Activated T-cell treated with anti-CD3 and anti-CD28 coated beads for 4 hours (primary cell): ENCODE measurements around the gene CELA2A.
"Not testable (repeated sequence)": the region's sequence is repeated elsewhere in the genome, so short reads cannot be mapped to it uniquely, and the experiment has no call there.

Experiments used
- DNase-seq: peaks from one replicate; pipeline ENCODE4 v3.0.0-alpha.2; 2020

The CELA2A gene

DNA sequence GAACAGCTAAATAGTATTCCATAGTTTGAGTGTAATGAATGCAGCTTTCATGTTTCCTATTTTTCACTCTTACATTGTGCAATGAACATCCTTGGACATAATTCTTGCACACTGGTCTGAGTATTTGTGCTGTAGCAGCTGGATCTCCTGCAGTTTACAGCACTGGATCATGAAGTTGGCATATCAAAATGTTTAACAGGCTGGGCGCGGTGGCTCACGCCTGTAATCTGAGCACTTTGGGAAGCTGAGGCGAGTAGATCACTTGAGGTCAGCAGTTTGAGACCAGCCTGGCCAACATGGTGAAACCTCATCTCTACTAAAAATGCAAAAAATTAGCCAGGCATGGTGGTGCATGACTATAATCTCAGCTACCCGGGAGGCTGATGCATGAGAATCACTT, 14.5 kb downstream of the CELA2A start:
- not testable (repeated sequence) for DNase-seq

DNA sequence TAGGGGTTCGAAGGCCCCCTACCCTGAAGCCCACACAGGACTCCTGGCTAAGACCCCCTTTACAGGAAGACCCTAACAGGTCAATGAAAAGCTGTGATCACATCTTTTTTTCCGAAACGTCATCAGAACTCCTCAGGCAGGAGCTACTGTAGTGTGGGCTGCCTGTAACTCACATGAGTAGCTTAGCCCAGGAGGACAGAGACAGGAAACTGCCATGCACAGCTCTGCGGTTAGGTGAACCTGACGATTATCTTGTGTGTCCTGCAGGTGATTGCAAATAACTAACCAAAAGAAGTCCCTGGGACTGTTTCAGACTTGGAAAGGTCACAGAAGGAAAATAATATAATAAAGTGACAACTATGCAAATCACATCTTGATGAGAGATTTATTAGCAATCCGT, 15.2 kb downstream of the CELA2A start:
- not testable (repeated sequence) for DNase-seq

DNA sequence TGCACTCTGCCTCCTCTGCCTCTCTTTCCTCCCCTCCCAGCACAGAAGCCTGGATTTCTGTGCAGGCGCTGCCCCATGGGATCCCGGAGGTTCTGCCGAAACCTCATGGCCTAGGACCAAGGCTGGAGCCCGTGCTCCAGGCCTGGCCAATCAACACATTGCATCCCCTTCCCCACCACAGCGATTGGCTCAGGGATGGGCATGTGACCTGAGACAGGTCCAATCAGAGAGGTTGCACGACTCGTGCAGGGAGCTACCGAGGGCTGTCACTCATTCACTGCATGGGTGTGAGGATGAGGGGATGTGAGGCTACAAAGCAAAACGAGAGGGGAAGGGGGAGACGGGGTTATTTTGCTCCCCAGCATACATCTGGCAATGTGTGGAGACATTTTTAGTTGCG, 16.1 kb downstream of the CELA2A start:
- DNase-seq, result no peak

DNA sequence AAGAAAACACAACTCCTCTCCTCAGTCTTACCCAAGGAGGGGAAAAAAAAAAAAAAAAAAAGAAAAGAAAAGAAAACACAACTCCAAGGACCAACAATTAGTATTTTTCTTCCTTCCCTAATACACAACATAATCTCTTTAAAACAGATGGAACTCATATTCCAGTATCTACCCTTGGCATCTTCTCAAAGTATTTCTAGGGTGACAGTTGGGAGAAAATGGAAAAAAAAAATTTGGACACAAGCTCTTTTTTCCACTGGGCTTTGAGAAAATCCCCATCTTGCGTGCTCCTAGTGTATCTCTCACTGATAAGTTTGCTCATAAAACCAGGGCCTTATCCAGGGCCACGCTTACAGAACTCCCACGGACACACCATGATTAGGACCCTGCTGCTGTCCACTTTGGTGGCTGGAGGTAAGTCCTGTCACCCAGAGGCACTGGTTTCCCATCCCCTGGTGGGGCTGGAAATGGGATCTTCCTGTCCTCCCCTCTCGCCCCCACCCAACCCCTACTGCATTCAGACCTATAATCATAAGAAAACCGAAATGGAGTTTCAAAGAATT, 19.3 kb downstream of the CELA2A start, which contains the start of gene CELA2B:
Gene CELA2B, plus strand, starts transcription at position 353 of the 563 bp plus-strand sequence. Its CDS starts 22 bp downstream, at position 375.
- no peak for DNase-seq

DNA sequence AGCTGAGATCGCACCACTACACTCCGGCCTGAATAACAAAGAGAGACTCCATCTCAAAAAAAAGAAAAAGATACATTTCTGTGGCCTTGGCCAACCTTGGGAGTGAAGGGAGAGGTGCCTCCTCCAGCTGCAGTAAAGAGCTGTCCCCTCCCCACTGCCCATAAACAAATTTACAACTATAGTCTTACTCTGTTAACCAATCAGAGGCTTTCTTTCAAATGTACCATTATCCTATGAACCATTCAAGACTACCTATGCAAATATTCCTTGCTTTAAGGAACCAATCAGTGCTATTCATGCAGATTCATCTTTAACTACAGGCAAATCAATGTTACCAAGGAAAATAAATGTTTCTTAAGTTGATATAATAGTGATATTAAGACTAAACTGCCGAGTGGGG, 20.4 kb downstream of the CELA2A start:
- DNase-seq, result no peak

DNA sequence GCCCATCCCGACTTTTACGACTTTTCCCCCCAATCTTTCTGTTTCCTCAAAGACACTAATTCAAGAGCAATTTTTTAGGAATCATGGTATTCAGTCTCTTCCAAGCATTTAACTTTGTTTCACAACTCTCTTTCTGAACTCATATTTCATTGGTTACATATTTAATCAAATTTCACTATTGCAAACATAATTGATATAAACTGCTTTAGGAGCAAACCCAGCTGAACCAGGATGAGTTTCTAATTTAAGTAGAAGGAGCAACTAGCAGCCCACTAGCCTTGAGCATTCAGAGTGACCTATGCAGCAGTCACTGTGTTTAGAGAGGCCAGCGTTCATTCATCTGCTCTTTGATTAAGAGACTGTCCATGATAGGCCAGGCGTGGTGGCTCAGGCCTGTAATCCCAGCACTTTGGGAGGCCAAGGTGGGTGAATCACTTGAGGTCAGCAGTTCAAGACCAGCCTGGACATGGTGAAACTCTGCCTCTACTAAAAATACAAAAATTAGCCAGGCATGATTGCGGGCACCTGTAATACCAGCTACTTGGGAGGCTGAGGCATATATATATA, 21.2 kb downstream of the CELA2A start:
- no peak for DNase-seq

DNA sequence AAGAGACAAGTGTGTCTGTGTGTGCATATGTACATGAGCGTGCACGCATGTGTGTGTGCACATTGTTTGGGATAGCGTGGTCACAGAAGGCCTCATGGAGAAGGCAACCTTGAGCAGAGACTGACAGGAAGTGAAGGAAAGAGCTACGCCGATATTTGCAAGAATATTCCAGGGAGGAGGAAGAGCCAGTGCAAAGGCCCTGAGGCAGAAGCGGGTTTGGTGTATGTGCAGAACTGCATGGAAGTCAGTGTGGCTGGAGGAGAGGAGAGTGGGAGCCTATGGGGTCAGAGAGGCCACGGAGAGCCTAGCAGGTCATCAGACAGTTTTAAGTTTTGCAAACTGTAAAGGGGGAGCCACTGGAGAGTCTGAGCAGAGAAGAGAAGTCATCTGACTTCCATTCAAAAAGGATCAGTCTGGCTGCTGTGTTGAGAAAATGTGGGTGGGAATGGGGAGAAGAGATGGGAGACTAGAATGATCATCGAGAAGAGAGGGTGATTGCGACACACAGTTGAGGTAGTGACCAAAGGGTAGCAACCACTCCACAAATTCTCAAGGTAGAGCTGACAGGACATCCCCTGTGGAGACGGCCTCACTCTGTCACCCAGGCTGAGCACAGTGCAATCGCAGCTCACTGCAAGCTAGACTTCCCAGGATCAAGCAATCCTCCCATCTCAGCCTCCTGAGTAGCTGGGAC, 23.3 kb downstream of the CELA2A start:
- DNase-seq, result no peak

DNA sequence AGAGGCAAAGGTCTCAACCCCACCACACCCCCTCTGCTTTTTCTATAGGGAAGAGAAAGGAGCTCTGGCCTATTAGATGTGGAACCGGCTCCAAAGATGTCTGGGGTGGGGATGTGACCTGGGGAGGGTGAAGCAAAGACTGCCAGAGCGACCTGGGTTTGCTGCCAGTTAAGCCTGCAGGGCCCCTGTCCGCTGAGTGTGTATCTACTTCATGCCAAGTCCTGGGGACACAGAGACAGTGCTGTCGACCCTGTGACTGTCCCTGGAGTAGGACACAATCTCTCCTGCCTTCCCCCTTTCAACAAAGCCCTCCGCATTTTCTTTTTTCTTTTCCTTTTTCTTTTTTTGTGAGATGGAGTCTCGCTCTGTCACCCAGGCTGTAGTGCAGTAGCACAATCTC, 25.9 kb downstream of the CELA2A start:
- DNase-seq, result not testable (repeated sequence)

DNA sequence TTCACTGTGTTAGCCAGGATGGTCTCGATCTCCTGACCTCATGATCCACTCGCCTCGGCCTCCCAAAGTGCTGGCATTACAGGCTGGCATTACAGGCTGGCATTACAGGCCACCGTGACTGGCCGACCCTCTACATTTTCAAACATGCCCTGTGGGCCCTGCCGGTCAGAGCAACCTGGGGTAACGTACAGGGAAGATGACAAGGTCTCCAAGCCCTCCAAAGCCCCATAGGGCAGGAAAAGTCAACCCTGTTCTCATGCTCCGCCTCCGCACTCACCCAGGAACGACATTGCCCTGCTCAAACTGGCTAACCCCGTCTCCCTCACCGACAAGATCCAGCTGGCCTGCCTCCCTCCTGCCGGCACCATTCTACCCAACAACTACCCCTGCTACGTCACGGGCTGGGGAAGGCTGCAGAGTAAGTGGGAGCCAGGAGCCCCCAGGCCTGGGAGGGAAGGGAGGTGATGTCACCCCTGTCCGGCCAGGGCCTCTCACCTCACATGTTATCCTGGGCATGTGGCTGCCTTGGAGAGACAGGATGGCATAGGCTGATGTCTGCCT, 26.5 kb downstream of the CELA2A start:
- not testable (repeated sequence) for DNase-seq

DNA sequence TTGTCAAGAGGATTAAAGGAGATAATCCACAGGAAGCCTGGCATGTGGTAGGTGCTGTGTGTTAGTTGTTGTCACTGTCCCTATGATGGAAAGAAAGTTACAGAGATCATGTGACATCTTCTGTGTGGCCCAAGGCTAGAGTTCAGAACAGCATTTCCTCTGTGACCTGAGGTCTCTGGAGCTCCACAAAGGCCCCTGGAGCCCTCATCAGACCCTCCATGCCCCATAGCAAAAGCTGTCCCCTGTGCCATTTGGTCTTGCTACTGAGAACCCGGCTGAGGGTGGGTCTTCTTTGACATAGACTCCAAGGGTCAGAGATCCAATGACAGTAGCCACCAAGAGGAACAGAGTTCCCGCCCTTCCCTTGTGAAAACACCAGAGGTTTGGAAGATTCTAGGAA, 27.4 kb downstream of the CELA2A start:
- DNase-seq, result no peak

DNA sequence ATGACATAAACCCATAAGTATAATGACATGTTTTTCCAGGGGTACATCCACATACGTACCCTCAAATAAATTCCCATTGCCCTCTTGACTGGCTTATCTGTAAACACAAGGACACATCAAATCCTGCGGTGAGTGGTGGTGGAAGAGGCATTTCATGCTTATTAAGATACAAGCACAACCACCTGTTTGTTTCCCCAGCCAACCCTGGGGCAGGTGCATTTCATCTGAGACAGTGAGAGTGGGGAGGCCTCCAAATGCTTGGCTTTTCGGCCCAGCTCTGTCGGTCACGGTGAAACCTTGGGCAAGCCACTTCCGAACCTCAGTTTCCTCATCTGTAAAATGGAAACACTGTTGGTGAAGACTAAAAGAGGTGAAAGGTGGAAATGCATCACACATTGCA, 27.9 kb downstream of the CELA2A start:
- not testable (repeated sequence) for DNase-seq

DNA sequence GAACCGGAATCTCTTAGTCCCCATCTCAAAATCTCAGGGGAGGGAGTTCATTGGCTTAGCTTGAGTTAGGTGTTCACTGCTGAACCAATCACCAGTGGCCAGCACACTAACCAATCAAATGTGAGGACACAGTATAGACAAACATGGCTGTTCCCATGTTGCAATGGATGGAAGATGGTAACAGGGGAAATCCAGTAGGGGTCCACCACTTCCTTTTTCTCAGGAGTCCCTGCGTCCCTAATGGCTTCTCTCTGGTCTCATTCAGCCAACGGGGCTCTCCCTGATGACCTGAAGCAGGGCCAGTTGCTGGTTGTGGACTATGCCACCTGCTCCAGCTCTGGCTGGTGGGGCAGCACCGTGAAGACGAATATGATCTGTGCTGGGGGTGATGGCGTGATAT, 29.1 kb downstream of the CELA2A start:
- no peak for DNase-seq

DNA sequence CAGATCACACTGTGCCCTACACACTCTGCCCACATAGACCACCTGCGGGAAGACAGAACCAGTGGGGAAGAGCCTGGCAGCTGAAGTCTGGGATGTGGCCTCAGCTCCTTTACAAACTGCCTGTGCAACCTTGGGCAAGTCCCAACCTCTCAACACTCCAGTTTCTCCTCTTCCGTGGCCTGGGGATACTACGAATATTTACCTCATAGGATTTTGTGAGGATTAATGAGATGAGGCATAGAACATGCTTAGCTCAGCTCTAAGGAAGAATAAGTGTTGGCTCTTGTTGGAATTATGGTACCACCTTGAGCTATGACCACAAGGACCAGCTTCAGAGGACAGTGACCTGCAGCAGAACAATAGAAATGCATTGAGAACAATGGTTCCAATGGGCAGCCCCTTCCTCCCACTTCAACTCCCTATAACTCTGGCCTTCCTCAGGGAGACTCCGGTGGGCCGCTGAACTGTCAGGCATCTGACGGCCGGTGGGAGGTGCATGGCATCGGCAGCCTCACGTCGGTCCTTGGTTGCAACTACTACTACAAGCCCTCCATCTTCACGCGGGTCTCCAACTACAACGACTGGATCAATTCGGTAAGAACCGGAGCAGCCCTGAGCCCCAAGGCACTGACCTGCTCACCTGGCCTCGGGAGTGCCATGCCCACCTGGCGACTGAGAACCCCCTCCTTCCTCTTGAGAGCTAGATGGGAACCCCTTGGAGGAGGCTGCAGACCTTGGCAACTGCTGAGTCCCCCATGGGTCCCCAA, 30.5 kb downstream of the CELA2A start:
- not testable (repeated sequence) for DNase-seq

DNA sequence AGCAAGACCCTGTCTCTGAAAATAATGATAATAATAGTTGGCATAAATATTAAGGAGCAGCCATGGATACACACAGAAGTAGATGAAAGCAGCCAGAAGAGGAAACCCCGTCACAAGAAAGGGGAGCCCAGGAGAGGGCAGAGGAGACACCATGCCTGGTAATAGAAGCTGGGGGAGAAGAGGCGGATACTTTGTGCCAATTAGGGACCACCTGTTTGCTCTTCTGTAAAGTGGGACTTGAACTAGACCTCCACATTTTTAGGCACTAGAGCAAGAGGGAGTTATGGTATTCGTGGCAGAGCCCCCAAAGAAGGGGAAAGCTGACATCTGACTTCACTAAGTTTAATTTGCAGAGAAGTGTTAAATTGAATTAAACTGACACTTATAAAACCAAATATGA, 31.8 kb downstream of the CELA2A start:
- no peak for DNase-seq

DNA sequence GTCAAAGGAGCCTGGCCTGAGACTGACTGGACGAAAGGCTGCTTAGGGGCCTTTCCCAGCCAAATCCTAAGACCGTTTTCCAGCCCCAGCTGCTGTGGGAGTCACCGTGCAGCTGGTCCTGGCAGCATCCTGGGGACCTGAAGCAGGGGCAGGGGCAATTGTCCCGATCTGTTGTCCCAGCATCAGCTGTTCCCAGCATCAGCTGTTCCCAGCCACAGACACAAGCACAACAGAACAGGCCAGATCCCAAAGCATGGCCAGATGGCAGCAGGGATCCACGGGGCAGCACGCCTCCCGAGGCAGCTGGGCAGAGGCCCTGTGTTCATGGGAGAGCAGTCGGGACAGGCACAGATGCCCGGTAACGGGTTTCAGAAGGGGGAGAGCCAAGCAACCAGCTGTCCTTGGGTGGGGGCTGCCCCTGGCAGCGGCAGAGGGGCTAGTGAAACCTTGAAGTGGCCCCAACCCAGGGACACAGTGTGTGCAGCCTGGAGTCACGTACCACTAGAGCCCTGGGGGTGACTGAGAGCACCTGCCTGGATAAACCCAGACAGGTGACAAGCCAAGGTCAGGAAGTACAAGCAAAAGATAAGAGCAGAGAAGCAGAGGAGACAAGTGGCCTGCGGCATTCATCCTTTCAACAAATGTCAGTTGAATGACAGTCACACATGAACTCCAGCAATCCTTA, 32.7 kb downstream of the CELA2A start:
- no peak for DNase-seq

DNA sequence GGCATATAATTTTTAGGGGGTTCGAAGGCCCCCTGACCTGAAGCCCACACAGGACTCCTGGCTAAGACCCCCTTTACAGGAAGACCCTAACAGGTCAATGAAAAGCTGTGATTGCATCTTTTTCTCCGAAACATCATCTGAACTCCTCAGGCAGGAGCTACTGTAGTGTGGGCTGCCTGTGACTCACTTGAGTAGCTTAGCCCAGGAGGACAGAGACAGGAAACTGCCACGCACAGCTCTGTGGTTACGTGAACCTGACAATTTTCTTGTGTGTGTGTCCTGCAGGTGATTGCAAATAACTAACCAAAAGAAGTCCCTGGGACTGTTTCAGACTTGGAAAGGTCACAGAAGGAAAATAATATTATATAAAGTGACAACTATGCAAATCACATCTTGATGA, 34.5 kb downstream of the CELA2A start:
- not testable (repeated sequence) for DNase-seq

DNA sequence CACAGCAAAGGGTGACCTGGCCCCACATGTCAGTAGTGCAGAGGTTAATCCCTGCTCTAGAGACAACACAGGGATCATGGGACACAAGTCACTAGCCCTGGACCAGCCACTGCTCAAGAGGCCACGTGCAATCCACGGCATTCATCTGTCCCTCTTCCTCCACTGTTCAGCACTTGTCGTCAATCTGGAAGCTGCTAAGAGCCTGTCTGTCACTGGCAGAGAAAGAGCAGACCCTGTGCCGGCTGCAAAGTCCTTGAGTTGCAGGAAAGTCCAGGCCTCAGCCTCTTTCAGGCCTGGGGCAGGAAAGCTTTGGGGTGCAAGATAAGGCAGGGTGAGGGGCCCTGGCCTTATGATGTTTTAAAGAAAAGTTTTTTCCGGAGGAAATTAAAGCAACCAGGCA, 36.1 kb downstream of the CELA2A start:
- DNase-seq, result no peak

DNA sequence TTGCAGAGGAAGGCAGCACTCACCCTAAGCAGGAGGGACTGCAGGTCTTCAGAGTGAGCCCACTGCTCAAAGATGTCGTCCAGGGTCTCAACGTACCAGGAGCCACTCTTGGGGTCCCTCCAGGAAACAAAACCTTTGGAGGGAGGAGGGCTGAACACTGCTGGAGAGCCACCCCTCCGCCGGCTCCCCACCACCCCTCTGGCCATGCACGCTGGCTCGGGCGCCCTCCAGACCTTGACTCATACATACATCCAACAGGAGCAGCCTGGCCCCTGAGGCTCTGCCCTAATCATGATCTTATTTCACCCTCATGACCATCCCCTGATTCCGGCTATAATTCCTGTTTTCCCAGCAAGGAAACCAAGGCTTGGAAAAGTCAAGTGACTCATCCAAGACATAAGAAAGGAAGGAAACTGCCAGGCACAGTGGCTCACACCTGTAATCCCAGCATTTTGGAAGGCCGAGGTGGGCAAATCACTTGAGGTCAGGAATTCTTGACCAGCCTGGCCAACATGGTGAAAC, 37.4 kb downstream of the CELA2A start:
- DNase-seq, result no peak

DNA sequence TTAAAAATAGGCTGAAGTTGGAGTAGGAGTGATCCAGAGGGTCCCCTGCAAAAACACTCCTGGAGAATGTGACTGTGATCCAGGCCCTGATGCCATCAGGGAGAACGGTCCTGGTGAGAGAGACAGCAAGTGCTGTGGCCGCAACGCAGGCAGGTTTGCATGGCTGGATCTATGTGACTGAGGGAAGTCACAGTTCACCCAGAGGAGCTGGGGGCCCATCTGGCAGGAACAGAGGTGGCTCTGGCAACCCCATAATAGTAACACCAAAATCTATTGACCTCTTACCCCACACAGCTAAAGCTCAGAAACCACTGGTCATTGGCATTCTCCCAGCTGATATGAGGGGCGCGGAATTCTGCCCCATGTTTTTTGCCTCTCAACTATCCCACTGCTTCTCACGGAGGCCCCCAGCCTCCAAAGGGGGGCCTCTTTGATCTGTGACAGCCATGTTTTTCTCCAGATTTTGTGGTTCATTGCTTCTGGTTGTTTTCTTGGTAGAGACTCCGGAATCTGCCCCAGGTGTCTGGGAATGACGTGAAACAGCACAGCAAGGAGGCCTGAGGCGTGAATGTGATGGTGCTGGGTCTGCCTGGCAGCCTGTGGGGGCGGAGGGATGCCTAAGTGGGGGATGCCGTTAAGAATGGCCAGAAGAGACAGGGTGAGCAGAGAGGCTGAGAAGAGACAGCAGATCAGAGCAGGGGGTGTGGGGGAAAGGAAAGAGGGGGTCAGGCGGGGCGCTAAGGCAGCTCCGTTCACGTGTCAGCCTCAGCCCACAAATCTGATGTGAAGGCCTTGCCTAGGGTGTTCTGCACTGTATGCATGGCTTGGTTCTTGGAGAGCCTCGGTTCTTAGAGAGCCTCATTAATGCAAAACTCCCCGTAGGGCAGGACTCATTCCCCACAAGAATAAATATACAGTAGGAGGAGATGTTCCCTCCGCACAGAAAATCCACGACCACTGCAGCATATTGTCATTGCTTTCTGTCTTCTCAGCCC, 43.9 kb downstream of the CELA2A start:
- no peak for DNase-seq

DNA sequence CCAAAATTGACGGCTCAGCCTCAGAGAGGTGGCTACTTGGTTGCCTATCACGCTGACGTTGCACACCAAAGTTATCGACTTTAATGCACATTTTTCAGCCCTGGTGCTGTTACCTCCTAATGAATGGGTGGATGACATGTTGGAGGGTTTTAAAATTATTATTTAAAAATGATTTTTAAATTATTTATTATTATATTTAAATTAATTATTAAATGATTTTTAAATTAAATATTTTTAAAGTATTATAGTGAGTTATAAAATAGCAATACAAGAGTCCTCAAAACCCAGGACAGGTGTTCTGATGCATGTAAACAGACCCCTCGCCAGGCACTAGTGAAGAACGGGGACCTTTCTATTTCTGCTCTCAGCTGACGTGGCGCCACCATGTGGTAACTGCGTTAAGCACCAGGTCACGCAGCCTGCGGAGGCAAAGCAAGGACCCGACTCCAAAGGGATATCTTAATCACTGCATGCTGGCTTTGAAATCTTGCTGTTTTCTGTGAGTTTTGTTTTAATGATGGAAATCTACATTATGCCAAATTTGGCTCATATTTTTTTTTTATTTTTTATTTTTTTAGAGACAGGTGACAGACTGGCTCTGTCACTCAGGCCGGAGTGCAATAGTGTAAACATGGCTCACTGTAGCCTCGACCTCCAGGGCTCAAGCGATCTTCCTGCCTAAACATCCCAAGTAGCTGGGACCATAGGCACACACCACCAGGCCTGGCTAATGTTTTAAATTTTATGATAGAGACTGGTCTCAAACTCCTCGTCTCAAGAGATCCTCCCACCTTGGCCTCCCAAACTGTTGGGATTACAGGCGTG, 44.9 kb downstream of the CELA2A start:
- peak; percentile 26 for DNase-seq
